LNCaP clone FGC (cell line): ENCODE data around the gene FN1.
A peak's percentile ranks its signal among the peaks of the same experiment; 100 is the strongest.

ENCODE experiments used
- DNase-seq: peaks from one replicate; pipeline ENCODE4 v3.0.0-alpha.2; 2011; ENCODE audit warnings: low read depth
- H3K4me3 ChIP-seq: 2 replicates; pipeline ENCODE4 v1.5.1; 2011; ENCODE audit warnings: mild to moderate bottlenecking, low read depth, low read length, control low read depth
- CTCF ChIP-seq: IDR thresholded peaks from 2 replicates; pipeline ENCODE4 v1.5.1; 2012; ENCODE audit warnings: mild to moderate bottlenecking; ENCODE audit not compliant: control insufficient read depth, insufficient read depth; ENCODE audit errors: extremely low read depth

The FN1 gene

DNA sequence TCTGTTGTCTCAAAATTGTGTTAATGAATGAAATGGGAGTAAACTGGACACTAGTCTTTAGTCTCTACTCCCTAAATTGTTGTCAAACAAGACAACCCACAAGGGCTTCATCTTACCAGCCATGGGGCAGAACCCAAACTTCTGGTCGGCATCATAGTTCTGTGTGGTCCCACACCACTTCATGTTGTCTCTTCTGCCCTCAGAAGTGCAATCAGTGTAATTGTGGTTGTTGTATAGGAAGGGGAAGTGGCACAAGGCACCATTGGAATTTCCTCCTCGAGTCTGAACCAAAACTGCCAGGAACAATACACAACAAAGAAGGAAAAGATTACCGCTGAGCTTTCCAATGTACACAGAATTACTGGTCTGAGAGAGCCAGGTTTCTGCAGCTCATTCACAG, 12.6 kb downstream of the FN1 start:
- no peak for TF ChIP-seq CTCF
- H3K4me3 ChIP-seq = no peak overlapping the region

DNA sequence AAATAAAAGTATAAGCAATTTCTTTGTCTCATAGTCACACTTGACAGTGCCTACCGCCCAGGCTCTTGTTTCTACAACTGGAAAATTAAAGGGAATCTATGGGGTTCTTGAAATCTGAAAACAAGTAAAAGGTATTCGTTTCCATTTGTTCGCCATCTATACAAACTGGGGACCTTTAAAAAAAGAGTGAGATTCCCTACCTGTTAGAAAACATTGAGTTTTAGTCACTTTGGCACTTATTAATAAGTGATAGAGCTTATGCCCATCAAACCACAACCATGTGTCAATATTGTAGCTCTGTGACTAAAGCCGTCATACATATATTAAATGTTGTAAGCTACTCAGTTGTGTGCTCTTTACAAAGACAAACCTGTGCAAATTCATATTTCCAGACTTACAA, 13.2 kb downstream of the FN1 start:
- no peak for DNase-seq
- no peak overlapping the region for H3K4me3 ChIP-seq
- no peak for TF ChIP-seq CTCF

More for the DNA sequence above, 12.6 kb downstream of the FN1 start:
- no peak for DNase-seq

GRCh38 chr2:215421859-215422461, 13.9 kb downstream of the FN1 start:
- no peak for DNase-seq
- no peak overlapping the region for H3K4me3 ChIP-seq
- TF ChIP-seq CTCF = no peak

GRCh38 chr2:215420471-215420935, 15.4 kb downstream of the FN1 start:
- DNase-seq = no peak
- H3K4me3 ChIP-seq = no peak overlapping the region
- TF ChIP-seq CTCF = no peak

DNA sequence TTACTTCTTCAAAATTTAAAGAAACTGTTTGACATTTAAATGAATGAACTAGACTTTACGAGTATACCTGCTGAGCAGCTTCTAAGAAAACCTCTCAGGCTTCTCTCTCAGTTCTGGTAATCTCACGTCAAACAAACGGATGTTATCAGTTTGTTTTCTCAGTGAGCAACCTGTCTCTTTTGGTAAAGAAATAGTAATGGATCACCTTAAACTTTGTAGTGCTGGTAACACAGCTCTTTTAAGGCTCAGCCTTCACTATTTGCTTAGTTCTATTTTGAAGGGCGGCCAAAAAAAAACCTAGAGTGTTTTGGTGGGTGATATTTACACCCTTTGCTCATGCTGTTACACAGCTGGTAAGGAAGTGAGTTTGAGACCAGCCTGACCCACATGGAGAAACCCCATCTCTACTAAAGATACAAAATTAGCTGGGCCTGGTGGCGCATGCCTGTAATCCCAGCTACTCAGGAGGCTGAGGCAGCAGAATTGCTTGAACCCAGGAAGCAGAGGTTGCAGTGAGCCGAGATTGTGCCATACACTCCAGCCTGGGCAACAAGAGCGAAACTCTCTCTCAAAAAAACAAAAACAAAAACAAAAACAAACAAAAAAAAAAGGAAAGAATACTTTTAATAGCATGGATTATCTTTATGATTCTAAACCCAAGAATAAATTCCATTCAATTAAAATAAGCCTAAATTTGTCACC, 15.9 kb downstream of the FN1 start:
- no peak overlapping the region for H3K4me3 ChIP-seq
- no peak for TF ChIP-seq CTCF
- DNase-seq = peak; percentile 53

DNA sequence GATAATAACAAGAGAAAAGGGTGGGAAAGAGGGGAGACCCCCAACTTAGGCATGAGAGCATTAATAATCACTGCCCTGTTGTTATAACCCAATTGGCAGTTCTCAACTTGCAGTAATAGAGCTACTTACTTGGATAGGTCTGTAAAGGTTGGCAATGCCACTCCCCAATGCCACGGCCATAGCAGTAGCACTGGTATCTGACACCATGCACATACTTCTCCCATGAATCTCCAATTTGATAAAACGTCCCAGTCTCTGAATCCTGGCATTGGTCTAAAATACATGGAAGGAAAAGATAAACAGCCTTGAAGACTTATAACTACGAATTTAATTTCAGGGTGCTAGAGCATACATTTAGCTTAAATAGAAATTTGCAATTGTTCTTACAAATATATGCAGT, 16.8 kb downstream of the FN1 start:
- TF ChIP-seq CTCF = no peak
- DNase-seq = no peak
- no peak overlapping the region for H3K4me3 ChIP-seq
